GM08714 (cell line): ENCODE results near the gene SLC8A1.
A peak's percentile ranks its signal among the peaks of the same experiment; 100 is the strongest.

Experiments
- H3K4me3 ChIP-seq: fragments of 200-500 bp; sonication (Bioruptor generic); 2 replicates; pipeline ENCODE4 v1.5.1; 2014; ENCODE audit warnings: mild to moderate bottlenecking, low read length, inconsistent platforms
- ZNF274 ChIP-seq: IDR thresholded peaks from 2 replicates; pipeline ENCODE4 v1.6.1; 2012; ENCODE audit warnings: mild to moderate bottlenecking, low read depth, low read length

Gene SLC8A1

GRCh38 chr2:40470822-40471813 lies 19.2 kb upstream of the SLC8A1 start:
- no peak for TF ChIP-seq ZNF274
- no peak overlapping the region for H3K4me3 ChIP-seq

- no peak for TF ChIP-seq ZNF274
These were observed 15.2 kb upstream of the SLC8A1 start for GRCh38 chr2:40466935-40467572.

GRCh38 chr2:40466332-40466906 lies 14.5 kb upstream of the SLC8A1 start:
- no peak overlapping the region for H3K4me3 ChIP-seq

More at GRCh38 chr2:40466935-40467572, 15.2 kb upstream of the SLC8A1 start:
- no peak overlapping the region for H3K4me3 ChIP-seq

GRCh38 chr2:40463112-40463511 lies 11.2 kb upstream of the SLC8A1 start:
- no peak overlapping the region for H3K4me3 ChIP-seq
- no peak for TF ChIP-seq ZNF274

More at GRCh38 chr2:40466332-40466906, 14.5 kb upstream of the SLC8A1 start:
- no peak for TF ChIP-seq ZNF274

GRCh38 chr2:40458271-40458794 lies 6.4 kb upstream of the SLC8A1 start:
- TF ChIP-seq ZNF274, result no peak
- no peak overlapping the region for H3K4me3 ChIP-seq

- no peak for TF ChIP-seq ZNF274
- H3K4me3 ChIP-seq, result no peak overlapping the region
These were observed 5.9 kb upstream of the SLC8A1 start for GRCh38 chr2:40457837-40458236.

GRCh38 chr2:40457366-40457765 lies 5.5 kb upstream of the SLC8A1 start:
- H3K4me3 ChIP-seq, result no peak overlapping the region

GRCh38 chr2:40456926-40457325 lies 5.0 kb upstream of the SLC8A1 start:
- H3K4me3 ChIP-seq, result no peak overlapping the region
- TF ChIP-seq ZNF274, result no peak

More at GRCh38 chr2:40457366-40457765, 5.5 kb upstream of the SLC8A1 start:
- no peak for TF ChIP-seq ZNF274

- no peak overlapping the region for H3K4me3 ChIP-seq
- no peak for TF ChIP-seq ZNF274
These were observed 3.8 kb upstream of the SLC8A1 start for GRCh38 chr2:40455661-40456060.

- no peak overlapping the region for H3K4me3 ChIP-seq
- TF ChIP-seq ZNF274, result no peak
These were observed 2.4 kb upstream of the SLC8A1 start for GRCh38 chr2:40454321-40454720.

GRCh38 chr2:40452786-40453185 lies 896 bp upstream of the SLC8A1 start:
- H3K4me3 ChIP-seq, result no peak overlapping the region; the same call in 1 of the 2 replicates
- TF ChIP-seq ZNF274, result no peak

- peak overlapping the region; percentile 49; the same call in 1 of the 2 replicates for H3K4me3 ChIP-seq
- TF ChIP-seq ZNF274, result no peak
These were observed 977 bp downstream of the SLC8A1 start for GRCh38 chr2:40450796-40451430.

GRCh38 chr2:40450066-40450795 lies 1.7 kb downstream of the SLC8A1 start:
- no peak for TF ChIP-seq ZNF274
- peak overlapping the region; percentile 33 for H3K4me3 ChIP-seq
